Upper lobe of right lung (tissue), 1 donor: Measurements from ENCODE around the gene PDYN. TPM values are rescaled to one million over a fixed set of nuclear protein-coding genes. Genes with fewer than 3 reads are reported as not detected.

Experiments
- ATAC-seq: fragments of 200-7000 bp; cut with Tn5 transposase; one replicate; pipeline ENCODE4 v1.9.1; 2020; ENCODE audit warnings: mild to moderate bottlenecking, moderate library complexity
- DNase-seq: peaks from one replicate; pipeline ENCODE4 v3.0.0-alpha.2; 2020
- H3K27ac ChIP-seq: fragments of 200-600 bp; one replicate; pipeline ENCODE4 v1.8.0; 2022
- H3K27me3 ChIP-seq: fragments of 200-600 bp; one replicate; pipeline ENCODE4 v1.8.0; 2022; ENCODE audit warnings: mild to moderate bottlenecking
- H3K36me3 ChIP-seq: fragments of 200-600 bp; one replicate; pipeline ENCODE4 v1.8.0; 2022
- H3K4me1 ChIP-seq: fragments of 200-600 bp; one replicate; pipeline ENCODE4 v1.8.0; 2022
- H3K4me3 ChIP-seq: fragments of 200-600 bp; one replicate; pipeline ENCODE4 v1.8.0; 2022; ENCODE audit warnings: mild to moderate bottlenecking
- H3K9me3 ChIP-seq: fragments of 200-600 bp; one replicate; pipeline ENCODE4 v1.8.0; 2022
- intact Hi-C: fragments of 100-400 bp; cut with DNase I; formaldehyde crosslinking; loops from one replicate; pipeline ENCODE4 v1.11.0; 2022
- total RNA-seq: library from RNA; stranded (reverse); fragmentation: NEBNext Ultra II Directional; extraction: Animal tissue kit (Norgen Biotek cat#: 25700); gene quantifications from one replicate; pipeline ENCODE4 v1.2.1, GENCODE V29; 2021
- TF ChIP-seq, protein P1 (sequence below): fragments of 200-600 bp; IDR thresholded peaks from one replicate; pipeline ENCODE4 v1.8.0; 2022; ENCODE audit warnings: antibody characterized with exemption
- donor health status: DM: no; HTN: yes; CAD: no; lungs with severe emphysema.

PDYN gene
- total RNA-seq, 1 donor from 2014 or later: not detected

DNA sequence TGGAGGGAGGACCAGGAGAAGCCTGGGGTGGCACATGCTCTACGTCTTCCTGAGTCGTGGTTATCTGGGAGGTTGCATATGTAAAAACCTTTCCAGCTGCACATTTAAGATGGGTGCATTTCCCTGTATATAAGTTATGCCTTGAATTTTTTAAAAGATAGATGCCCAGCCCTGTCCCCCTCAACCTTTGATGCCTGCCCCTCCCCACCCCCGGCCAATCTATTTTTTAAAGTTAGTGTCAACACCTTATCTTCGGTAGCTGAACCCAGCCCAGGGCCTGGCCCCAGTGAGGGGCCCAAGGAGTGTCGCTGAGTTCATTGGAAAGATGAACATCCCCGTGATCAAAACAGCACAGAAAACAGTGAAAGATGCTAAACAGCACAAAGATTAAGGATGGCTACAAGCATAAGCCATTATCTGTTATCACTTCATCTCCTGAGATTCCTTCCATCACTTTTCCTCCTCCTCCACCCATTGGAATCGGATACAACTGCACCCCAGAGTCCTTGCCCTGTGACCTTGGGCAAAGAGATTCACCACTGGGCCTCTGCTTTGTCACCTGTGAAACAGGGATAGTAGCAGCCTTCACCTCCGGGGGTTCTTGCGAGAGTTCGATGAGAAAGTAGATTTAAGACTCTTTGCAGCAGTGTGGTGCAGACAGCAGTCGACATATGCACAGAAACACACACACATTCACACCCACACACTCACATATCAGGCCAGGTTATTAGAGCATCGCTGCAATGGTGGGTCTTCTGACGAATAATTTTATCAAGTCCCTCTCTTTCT is 51.2 kb downstream of the PDYN start:
- peaks cover 10% of the 10 kb centered on the region for H3K27me3 ChIP-seq
- no peak for ATAC-seq
- H3K27ac ChIP-seq: no peak overlapping the region
- no peak for DNase-seq
- peaks cover 55% of the 10 kb centered on the region for H3K4me1 ChIP-seq
- TF ChIP-seq, protein P1, sequence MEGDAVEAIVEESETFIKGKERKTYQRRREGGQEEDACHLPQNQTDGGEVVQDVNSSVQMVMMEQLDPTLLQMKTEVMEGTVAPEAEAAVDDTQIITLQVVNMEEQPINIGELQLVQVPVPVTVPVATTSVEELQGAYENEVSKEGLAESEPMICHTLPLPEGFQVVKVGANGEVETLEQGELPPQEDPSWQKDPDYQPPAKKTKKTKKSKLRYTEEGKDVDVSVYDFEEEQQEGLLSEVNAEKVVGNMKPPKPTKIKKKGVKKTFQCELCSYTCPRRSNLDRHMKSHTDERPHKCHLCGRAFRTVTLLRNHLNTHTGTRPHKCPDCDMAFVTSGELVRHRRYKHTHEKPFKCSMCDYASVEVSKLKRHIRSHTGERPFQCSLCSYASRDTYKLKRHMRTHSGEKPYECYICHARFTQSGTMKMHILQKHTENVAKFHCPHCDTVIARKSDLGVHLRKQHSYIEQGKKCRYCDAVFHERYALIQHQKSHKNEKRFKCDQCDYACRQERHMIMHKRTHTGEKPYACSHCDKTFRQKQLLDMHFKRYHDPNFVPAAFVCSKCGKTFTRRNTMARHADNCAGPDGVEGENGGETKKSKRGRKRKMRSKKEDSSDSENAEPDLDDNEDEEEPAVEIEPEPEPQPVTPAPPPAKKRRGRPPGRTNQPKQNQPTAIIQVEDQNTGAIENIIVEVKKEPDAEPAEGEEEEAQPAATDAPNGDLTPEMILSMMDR: no peak
- intact Hi-C loops: no loop called here
- no peak overlapping the region for H3K4me3 ChIP-seq
- no peaks in the 10 kb centered on the region for H3K9me3 ChIP-seq
- no peaks in the 10 kb centered on the region for H3K36me3 ChIP-seq

DNA sequence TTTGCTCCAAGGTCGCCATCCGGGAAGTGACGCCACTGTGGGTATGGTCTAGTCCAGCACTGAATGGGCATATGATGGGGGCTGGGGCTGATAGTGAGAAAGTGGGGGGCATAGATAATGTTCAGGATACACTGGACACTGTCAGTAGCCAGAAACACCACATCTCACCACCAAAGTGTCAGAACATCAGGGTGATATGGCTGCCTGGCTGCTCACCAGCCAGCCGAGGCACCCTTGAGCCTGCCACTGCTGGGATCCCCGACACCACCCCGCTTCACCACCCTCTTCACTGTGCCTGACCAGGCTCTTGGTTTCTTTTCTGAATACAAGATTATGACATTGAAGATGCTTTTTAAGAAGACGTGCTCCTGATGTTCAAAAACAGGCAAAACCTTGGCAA is 51.8 kb downstream of the PDYN start:
- Histone ChIP-seq H3K27me3 (peaks cover 5% of the 10 kb centered on the region), H3K27ac (no peak overlapping the region), H3K4me1 (peaks cover 51% of the 10 kb centered on the region), H3K36me3 (no peaks in the 10 kb centered on the region), H3K4me3 (no peak overlapping the region), H3K9me3 (no peaks in the 10 kb centered on the region)
- intact Hi-C loops: no loop called here
- no peak for DNase-seq
- ATAC-seq: no peak
- TF ChIP-seq, protein P1: no peak

DNA sequence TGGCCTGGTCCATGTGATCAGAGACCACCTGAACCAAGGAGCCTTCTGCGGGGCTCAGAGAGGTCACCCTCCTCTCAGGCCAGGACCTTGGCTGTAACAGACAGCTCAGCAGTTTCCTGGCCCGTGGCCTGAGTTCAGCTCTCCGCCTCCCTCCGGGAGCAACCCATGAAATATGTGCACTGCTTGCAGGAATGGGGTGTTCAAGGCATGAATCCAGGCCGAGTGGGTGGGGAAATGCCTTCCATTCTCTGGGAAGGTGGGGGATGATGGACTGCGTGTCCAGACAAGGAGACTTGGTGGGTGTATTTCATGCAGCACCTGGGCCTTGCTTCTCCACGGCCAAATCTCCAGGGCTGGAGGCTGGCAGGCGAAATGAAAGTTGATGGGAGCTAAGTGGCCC is 52.6 kb downstream of the PDYN start:
- TF ChIP-seq, protein P1: no peak
- H3K36me3 ChIP-seq: no peaks in the 10 kb centered on the region
- H3K27ac ChIP-seq: no peak overlapping the region
- DNase-seq (no peak), ATAC-seq (no peak)
- peaks cover 44% of the 10 kb centered on the region for H3K4me1 ChIP-seq
- H3K9me3 ChIP-seq: no peaks in the 10 kb centered on the region
- H3K4me3 ChIP-seq: no peak overlapping the region
- peaks cover 4% of the 10 kb centered on the region for H3K27me3 ChIP-seq
- intact Hi-C loops: no loop called here

DNA sequence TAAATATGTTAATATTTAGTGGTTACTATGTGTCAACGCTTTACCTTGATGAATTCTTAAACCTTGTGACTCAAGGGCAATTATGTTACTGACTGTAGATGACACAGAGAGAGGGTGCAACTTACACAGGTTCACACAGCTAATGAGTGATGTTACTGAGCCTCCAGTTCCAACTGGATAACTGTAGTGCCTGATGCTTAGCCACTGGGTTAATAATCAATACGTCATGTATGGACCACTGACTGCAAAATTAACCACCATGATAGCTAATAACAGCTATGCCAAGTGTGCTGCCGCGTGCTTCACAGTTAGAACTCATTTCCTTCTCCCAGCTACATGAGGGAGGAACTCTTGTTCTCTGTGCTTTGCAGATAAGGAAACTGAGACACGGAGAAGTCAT is 53.3 kb downstream of the PDYN start:
- no peaks in the 10 kb centered on the region for H3K9me3 ChIP-seq
- no peaks in the 10 kb centered on the region for H3K36me3 ChIP-seq
- H3K27me3 ChIP-seq: no peaks in the 10 kb centered on the region
- H3K4me1 ChIP-seq: peaks cover 37% of the 10 kb centered on the region
- intact Hi-C loops: no loop called here
- no peak overlapping the region for H3K27ac ChIP-seq
- TF ChIP-seq, protein P1: no peak
- ATAC-seq: no peak
- no peak overlapping the region for H3K4me3 ChIP-seq
- DNase-seq: no peak

DNA sequence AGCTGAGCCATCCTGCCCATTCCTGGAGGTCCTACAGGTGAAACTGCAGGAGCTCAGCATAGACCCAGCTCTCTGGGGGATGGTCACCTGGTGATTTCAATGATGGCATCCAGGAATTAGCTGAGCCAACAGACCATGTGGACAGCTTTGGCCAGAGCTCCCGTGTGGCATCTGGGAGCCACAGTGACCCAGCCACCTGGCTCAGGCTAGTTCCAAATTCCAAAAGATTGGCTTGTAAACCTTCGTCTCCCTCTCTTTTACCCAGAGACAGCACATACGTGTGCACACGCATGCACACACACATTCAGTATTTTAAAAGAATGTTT is 54.6 kb downstream of the PDYN start:
- Histone ChIP-seq H3K27ac (no peak overlapping the region), H3K36me3 (no peaks in the 10 kb centered on the region), H3K4me1 (peaks cover 37% of the 10 kb centered on the region), H3K4me3 (no peak overlapping the region), H3K9me3 (no peaks in the 10 kb centered on the region), H3K27me3 (no peaks in the 10 kb centered on the region)
- ATAC-seq (no peak), DNase-seq (peak; percentile 17)
- TF ChIP-seq, protein P1: no peak
- intact Hi-C loops: no loop called here
